Thyroid gland (tissue), 4 donors: Measurements from ENCODE around the gene BTBD9. TPM values are rescaled to one million over a fixed set of nuclear protein-coding genes. Genes with fewer than 3 reads are reported as not detected.

ENCODE experiments used
- DNase-seq, 2 donors: peaks; one replicate each; pipeline ENCODE4 v3.0.0-alpha.2; 2019
- H3K27ac ChIP-seq, 3 donors: fragments of 200-600 bp; sonication (generic); 1 replicate in 2 of 3; 2 replicates in 1 of 3; pipeline ENCODE4 v1.5.1; 2016 to 2019; ENCODE audit warnings: mild to moderate bottlenecking in 1 of 3, moderate library complexity in 1 of 3
- H3K27me3 ChIP-seq: fragments of 200-600 bp; sonication (generic); one replicate; pipeline ENCODE4 v1.5.1; 2019
- H3K36me3 ChIP-seq, 2 donors: fragments of 200-600 bp; sonication (generic); one replicate each; pipeline ENCODE4 v1.5.1; 2016 to 2019
- H3K4me1 ChIP-seq, 2 donors: fragments of 200-600 bp; sonication (generic); one replicate each; pipeline ENCODE4 v1.5.1; 2017 to 2019
- H3K4me3 ChIP-seq, 3 donors: fragments of 200-600 bp; sonication (generic); replicated peaks in 1 of 3; 1 replicate in 2 of 3; 2 replicates in 1 of 3; pipeline ENCODE4 v1.5.1; 2016; ENCODE audit warnings: mild to moderate bottlenecking in 1 of 3
- H3K9me3 ChIP-seq: fragments of 200-600 bp; sonication (generic); one replicate; pipeline ENCODE4 v1.5.1; 2017
- POLR2A ChIP-seq, 2 donors: fragments of 450-650 bp; IDR thresholded peaks; one replicate each; pipeline ENCODE4 v1.6.1; 2017; ENCODE audit warnings: antibody characterized with exemption in 2 of 2, mild to moderate bottlenecking in 2 of 2, moderate library complexity in 1 of 2
- WGBS, 2 donors: methylation state at CpG; one replicate each; pipeline ENCODE4 v1.1.5; 2017; 5-methylcytosine and 5-hydroxymethylcytosine counted together
- intact Hi-C: fragments of 100-400 bp; cut with DNase I; formaldehyde crosslinking; loops from one replicate; pipeline ENCODE4 v1.15.1; 2023
- total RNA-seq, 4 donors: library from RNA; depleted of rRNA; stranded (reverse); fragments of >200 nt; gene quantifications; one replicate each; pipeline ENCODE4 v1.2.3, GENCODE V29; 2016
- TF ChIP-seq, protein P1 (sequence below), 6 experiments: fragments of 200-600 bp in 3 of 6; fragments of 450-650 bp in 3 of 6; sonication (generic) in 3 of 6; IDR thresholded peaks; one replicate each; pipeline ENCODE4 v1.5.1; 2016 to 2019; ENCODE audit warnings: antibody characterized with exemption in 6 of 6, mild to moderate bottlenecking in 2 of 6, inconsistent platforms in 1 of 6, moderate library complexity in 1 of 6

BTBD9 gene
- total RNA-seq, 4 donors from 2014 or later = 17.3 to 32.0 (median 27.4) TPM

GRCh38 chr6:38650207-38650752, 10.6 kb upstream of the BTBD9 start:
- intact Hi-C loops = no loop called here
- 95 to 96% methylated on average over 5 of the region's 5 CpGs for WGBS, 2 donors
- TF ChIP-seq POLR2A (IDR thresholded peaks at IDR 0.05) = no peak
- TF ChIP-seq, protein P1, sequence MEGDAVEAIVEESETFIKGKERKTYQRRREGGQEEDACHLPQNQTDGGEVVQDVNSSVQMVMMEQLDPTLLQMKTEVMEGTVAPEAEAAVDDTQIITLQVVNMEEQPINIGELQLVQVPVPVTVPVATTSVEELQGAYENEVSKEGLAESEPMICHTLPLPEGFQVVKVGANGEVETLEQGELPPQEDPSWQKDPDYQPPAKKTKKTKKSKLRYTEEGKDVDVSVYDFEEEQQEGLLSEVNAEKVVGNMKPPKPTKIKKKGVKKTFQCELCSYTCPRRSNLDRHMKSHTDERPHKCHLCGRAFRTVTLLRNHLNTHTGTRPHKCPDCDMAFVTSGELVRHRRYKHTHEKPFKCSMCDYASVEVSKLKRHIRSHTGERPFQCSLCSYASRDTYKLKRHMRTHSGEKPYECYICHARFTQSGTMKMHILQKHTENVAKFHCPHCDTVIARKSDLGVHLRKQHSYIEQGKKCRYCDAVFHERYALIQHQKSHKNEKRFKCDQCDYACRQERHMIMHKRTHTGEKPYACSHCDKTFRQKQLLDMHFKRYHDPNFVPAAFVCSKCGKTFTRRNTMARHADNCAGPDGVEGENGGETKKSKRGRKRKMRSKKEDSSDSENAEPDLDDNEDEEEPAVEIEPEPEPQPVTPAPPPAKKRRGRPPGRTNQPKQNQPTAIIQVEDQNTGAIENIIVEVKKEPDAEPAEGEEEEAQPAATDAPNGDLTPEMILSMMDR (IDR thresholded peaks at IDR 0.05) = no peak

DNA sequence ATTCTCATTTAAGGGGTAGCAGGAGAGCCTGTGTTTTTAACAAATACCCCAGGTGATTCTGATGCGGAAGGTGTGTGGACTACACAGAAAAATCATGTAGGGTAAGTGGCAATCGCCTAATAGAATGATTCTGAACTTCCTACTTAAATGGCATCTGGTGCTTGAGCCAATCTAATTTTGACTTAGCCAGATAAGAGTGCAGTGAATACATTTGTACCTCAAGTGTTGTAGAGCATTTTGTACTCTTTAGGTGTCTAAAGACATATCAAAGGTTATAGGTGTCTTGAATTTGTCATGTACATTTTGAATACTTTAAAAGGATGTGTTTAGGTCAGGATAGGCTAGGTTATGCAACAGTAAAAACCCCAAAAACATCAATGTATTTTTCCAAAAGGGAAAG, 10.0 kb upstream of the BTBD9 start:
- Histone ChIP-seq H3K27ac (no peak overlapping the region), H3K4me3 (no peak overlapping the region), H3K9me3 (no peaks in the 10 kb centered on the region), H3K27me3 (no peaks in the 10 kb centered on the region), H3K36me3 (no peaks in the 10 kb centered on the region), H3K4me1 (peaks cover 0 to 4% of the 10 kb centered on the region in 2 donors)
- DNase-seq = no peak
- WGBS, 2 donors = 95 to 97% methylated on average over 2 of the region's 2 CpGs
- intact Hi-C loops = no loop called here
- TF ChIP-seq POLR2A (IDR thresholded peaks at IDR 0.05) = no peak
- TF ChIP-seq, protein P1 (IDR thresholded peaks at IDR 0.05) = no peak

More at GRCh38 chr6:38650207-38650752, 10.6 kb upstream of the BTBD9 start:
- no peaks in the 10 kb centered on the region for H3K9me3 ChIP-seq
- no peaks in the 10 kb centered on the region for H3K4me1 ChIP-seq
- DNase-seq = no peak
- H3K36me3 ChIP-seq = no peaks in the 10 kb centered on the region
- H3K27me3 ChIP-seq = no peaks in the 10 kb centered on the region
- no peak overlapping the region for H3K27ac ChIP-seq
- no peak overlapping the region for H3K4me3 ChIP-seq

DNA sequence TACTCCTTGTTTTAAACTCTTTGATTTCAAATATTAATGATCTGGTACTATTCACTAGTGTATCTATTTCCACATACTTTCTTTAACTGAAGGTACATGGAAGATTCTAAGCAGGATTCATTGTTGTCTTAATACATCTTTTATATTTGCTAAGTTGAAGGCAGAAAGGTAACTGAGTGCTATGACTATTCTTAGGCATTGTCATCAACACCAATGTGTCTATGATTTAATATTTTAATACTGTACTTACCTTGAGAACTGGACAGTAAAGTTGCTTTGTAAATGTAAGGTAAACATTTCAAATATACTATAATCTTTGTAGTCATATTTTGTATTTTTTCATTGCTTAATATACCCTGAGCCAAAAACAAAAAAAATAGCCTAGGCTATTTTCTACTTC, 8.9 kb upstream of the BTBD9 start:
- Histone ChIP-seq H3K27me3 (no peaks in the 10 kb centered on the region), H3K4me1 (peaks cover 0 to 9% of the 10 kb centered on the region in 2 donors), H3K9me3 (no peaks in the 10 kb centered on the region), H3K4me3 (no peak overlapping the region), H3K36me3 (no peaks in the 10 kb centered on the region), H3K27ac (no peak overlapping the region)
- intact Hi-C loops = no loop called here
- DNase-seq = no peak
- TF ChIP-seq, protein P1 (IDR thresholded peaks at IDR 0.05) = no peak
- TF ChIP-seq POLR2A (IDR thresholded peaks at IDR 0.05) = no peak

DNA sequence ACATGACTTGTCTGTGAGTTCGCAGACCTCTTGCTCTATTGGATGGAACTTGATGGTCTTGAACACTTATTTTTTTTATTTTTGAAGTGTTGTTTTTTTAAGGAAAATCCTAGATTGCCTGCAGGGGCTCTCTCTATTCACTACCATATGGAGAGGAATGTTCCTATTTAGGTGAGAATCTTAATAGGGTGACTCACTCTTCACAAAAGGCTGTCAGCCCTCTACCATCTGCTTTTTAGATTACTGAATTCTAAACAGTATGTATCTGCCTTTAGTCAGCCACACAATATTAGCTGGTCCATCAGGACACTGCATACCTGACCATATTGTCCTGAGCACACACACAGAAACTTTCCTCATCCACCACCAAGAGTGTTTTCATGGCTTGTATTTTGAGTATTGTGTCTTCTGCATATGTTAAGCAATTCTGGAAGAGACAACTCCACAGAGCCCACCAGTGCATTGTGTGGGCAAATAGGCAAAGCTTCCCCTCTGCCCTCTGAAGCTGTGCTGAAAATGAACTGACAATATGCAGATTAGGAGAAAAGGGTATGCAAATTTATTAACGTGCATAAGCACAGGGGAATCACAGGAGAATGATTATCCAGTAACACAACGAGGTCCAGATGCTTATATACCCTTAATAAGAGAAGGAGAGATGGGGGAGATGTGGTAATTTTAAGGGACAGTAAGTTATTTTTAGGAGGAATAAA, 6.6 kb upstream of the BTBD9 start:
- peaks cover 0 to 10% of the 10 kb centered on the region in 2 donors for H3K4me1 ChIP-seq
- TF ChIP-seq, protein P1 (IDR thresholded peaks at IDR 0.05) = no peak
- no peak for TF ChIP-seq POLR2A (IDR thresholded peaks at IDR 0.05)
- 78 to 79% methylated on average over 3 of the region's 3 CpGs for WGBS, 2 donors

GRCh38 chr6:38644951-38645350, 5.2 kb upstream of the BTBD9 start:
- WGBS, 2 donors = 25 to 40% methylated on average over 1 of the region's 1 CpG
- Histone ChIP-seq H3K27me3 (no peaks in the 10 kb centered on the region), H3K36me3 (no peaks in the 10 kb centered on the region), H3K4me1 (peaks cover 8 to 17% of the 10 kb centered on the region in 2 donors), H3K4me3 (no peak overlapping the region), H3K9me3 (no peaks in the 10 kb centered on the region), H3K27ac (no peak overlapping the region)
- TF ChIP-seq POLR2A (IDR thresholded peaks at IDR 0.05) = no peak
- TF ChIP-seq, protein P1 (IDR thresholded peaks at IDR 0.05) = no peak
- no peak for DNase-seq
- intact Hi-C loops = no loop called here

More for the DNA sequence above, 6.6 kb upstream of the BTBD9 start:
- H3K36me3 ChIP-seq = no peaks in the 10 kb centered on the region
- no peaks in the 10 kb centered on the region for H3K27me3 ChIP-seq
- no peak for DNase-seq
- H3K9me3 ChIP-seq = no peaks in the 10 kb centered on the region
- intact Hi-C loops = no loop called here
- no peak overlapping the region for H3K4me3 ChIP-seq
- H3K27ac ChIP-seq = no peak overlapping the region
